GM21717 (cell line): ENCODE data around the gene EPB42.

Source experiments
- ATAC-seq: cut with Tn5 transposase; IDR thresholded peaks from one replicate; pipeline ENCODE4 v1.9.1; 2021; ENCODE audit warnings: mild to moderate bottlenecking, moderate library complexity; ENCODE audit not compliant: unreplicated experiment

The EPB42 gene

DNA sequence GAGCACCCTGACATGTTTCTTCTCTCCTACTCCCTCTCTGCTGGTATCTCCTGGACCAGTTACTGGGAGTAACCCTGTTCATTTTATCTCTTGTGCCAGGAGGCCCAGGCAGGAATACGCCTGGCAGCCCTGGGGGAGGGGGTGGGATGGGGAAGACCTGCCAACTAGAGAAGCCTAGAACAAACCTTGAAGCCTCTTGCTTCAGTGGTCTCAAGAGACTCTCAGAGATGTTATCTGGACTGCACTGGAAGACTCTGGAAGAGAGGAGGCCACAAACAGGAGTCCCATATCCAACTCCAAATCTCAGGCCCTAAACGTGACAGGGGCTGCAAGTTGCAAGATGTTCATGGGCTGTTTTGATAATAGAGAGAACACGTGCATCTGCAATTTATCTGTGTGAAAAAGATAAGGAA lies at the start of gene EPB42:
Gene EPB42 (minus strand): TSS at position 28 of the 413 bp plus-strand sequence. CDS start 193 bp downstream, outside the sequence.
- no peak for ATAC-seq

DNA sequence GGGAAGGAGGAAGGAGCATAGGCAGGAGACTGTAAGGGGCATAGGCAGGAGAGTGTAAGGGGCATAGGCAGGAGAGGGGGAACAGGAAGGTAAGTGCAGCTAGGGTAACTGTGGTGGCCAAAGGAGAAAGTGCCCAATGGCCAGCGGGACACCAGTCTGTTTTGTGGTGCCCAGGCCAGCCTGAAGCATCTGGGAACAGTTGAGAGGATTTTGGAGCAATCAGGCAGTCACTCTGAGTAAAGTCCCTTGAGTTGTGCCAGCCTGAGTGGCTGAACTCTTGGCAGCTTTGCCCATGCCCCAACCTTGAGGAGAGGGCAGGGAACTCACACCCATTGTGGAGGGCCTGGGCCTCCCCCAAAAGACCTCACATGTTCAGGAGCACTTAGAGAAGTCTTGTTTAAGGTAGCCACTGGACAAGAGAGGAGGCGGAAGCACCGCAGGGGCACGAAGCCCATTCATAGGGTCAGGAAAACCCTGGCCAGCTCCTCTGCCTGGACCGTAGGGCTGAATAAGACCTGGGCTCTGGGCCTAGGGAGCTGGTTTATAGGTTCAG lies 49.4 kb upstream of the EPB42 start:
- no peak for ATAC-seq

DNA sequence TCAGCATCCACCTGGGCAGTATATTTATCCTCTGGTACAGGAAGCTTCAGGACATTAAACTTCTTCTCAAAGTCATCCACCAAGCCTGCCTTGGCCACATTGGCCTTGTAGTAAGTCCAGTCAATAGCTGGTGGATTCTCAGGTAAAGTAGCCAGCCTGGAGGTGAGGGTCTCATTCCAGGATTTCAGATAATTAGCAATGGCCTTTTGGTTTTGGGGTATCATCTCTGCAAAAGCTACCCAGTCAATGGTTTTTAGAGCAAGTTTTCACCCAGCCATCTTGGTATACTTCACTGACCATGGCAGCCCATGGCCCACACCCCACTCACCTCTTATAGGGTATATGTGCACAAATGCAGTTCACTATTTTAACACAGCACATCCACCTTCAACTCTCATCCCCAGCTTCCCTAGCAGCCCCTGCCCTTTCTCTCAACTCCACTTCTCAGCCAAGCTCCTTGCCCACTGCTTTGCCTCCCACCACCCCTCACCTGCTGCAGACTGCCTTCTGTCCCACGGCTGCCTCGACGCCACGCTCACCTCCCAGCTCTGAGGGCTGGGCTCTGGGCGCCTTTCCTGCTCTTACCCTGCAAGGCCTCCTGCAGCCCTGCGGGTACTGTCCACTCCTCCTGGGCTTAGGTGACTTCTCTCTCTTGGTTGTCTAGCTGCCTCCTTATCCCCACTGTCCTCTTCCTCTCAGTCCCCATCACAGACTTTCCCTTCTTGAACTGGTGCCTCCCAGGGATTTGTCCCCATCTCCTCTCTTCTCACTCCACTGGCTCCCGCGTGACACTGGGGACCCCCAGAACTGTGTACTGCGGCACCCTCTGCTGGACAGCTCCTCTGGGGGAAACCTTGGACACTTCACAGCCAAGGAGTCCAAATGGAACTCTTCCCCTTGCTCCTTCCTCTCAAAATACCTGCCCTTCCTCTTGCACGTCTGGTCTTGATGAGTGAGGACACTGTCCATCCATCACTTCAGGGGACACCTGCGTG lies 47.6 kb upstream of the EPB42 start:
- ATAC-seq: no peak

DNA sequence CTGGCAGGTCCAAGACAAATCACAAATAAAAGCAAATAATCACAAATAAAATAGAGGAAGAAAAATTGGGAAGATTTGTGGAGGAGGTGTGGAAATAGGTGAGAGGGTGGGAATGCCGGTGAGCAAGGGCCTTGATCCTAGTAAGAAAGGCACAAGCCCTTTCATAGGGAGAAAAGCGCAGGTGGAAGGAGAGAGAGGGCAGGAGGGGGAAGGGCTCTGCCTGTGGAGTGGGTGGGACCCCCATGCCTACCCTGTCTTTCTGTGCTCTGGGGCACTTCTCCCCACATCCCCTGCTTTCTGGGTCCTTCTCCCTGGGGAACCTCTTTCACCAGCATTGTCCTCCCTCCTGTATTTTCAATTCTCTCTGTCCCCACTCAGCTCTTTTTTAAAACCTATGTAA lies 46.6 kb upstream of the EPB42 start:
- no peak for ATAC-seq

DNA sequence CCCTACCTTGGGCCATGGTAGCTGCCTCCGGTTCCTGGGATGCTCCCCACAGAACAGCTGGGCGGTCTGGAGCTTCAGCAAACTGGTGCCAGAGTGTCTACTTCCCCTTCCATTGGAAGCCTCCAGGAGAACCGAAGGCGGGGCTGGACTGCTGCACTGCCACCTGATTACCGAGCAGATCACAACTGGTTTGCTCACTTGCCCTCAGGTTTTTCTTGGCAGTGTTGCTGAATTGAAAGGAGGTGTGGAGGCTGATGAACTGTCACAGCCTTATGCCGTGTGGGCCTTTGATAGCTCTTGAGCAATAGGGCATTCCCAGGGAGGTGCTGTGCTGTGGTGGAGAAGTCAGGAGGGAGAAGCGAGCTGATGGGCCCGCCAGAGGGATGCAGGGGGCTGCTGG lies 46.0 kb upstream of the EPB42 start, which contains the start of gene TGM5:
Gene TGM5 (minus strand): TSS at position 95 of the 400 bp plus-strand sequence. CDS start 79 bp downstream, at position 16.
- ATAC-seq: no peak

DNA sequence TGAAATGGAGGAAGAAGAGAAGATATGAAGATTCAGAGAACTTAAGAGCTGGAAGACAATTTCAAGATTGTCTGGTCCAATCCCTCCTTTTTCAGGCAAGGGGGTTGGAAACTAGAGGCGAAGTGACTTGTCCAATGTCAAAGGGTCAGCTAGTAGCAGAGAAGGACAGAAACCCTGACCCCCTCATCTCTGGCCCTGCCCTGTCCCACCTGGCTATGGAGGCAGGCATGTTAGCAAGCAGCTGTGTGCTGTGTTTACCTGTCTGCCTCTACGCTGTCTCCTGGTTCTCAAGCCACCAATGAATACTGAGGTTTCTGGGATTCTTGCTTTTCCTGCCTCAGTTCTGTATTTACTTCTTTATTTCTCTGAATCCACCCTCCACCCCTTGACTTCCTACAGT lies 45.6 kb upstream of the EPB42 start:
- ATAC-seq: no peak

DNA sequence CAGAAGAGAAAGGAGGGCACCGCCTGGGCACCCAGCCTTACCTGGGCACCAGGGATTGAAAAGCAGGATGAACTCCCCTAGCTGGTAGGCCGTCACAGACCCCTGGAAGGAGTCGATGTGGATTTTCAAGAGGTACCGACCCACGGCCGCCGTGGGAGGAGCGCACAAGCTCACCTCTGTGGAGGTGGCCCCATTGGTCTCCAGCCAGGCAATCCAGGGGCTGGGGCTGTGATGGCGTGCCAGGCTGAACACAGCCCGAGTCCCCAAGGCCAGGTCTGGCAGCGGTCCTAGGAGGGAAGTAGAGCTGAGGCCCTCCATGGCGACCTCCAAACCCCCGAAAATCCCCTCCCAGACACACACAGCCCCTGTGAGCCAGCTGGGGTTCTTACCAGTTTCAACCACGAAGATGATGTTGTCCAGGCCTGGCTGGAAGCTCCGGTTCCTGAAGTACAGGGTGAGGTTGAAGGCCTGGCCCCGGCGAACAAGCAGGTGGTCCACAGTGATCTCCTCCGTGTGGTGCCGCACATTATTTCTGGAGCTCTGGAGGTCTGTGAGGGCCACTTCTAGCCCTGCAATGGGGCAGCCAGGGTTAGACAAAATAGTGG lies 39.3 kb upstream of the EPB42 start:
- no peak for ATAC-seq

DNA sequence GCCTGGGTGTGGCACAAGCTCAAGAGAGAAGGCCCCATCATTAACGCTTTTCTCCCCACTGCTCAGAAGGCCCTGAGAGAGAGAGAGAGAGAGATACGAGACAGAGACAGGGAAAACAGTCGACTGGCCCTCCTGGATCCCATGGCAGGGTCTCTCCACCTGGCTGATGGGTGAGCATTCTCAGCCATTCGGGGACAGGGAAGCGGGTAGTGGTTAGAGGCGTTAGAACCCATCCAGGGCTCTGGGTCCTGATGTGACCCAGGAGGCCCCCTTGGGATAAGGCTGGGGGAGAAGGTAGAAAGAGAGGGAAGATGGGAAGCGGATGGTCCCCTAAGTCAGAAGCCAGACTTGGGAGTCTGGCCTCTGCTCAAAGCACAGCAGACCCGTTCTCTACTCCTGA lies 38.0 kb upstream of the EPB42 start:
- ATAC-seq: no peak

DNA sequence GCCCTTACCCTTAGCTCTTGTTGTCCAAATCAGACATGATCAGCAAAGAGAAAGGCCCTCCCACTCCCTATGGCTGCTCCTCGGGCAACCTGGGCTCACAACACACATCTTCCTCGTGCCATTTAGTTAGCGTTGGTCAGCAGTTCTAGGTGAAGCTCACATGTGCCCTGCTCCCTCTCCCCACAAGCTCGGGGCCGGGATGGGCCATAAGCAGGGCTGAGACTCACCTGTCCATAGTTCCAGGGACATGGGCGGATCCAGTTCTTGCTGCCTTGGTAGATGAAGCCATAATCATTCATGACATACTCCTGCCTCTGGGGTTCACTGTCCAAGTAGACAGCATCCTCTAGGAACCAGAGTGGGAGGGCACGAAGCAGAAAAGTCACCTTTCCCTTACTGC lies 35.5 kb upstream of the EPB42 start:
- ATAC-seq: no peak

DNA sequence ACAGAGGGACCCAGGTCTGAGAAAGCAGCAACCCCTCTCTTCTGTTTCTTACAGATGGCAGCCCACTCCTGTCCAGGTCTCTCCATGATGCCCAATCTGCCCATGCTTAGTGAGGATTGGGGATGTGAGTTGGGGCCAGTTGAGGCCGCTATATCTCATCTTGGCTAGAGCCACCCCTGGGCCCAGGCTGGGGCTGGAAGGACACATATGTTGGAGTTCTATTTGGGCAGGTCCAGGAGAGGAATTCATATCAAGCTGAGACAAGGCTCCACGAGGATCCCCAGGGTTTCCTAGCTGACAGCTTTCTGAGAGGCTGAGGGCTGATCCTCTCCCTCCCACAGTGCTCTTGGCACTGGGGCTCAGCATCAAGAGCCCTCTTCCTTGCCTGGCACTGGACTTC lies 34.6 kb upstream of the EPB42 start:
- ATAC-seq: no peak

DNA sequence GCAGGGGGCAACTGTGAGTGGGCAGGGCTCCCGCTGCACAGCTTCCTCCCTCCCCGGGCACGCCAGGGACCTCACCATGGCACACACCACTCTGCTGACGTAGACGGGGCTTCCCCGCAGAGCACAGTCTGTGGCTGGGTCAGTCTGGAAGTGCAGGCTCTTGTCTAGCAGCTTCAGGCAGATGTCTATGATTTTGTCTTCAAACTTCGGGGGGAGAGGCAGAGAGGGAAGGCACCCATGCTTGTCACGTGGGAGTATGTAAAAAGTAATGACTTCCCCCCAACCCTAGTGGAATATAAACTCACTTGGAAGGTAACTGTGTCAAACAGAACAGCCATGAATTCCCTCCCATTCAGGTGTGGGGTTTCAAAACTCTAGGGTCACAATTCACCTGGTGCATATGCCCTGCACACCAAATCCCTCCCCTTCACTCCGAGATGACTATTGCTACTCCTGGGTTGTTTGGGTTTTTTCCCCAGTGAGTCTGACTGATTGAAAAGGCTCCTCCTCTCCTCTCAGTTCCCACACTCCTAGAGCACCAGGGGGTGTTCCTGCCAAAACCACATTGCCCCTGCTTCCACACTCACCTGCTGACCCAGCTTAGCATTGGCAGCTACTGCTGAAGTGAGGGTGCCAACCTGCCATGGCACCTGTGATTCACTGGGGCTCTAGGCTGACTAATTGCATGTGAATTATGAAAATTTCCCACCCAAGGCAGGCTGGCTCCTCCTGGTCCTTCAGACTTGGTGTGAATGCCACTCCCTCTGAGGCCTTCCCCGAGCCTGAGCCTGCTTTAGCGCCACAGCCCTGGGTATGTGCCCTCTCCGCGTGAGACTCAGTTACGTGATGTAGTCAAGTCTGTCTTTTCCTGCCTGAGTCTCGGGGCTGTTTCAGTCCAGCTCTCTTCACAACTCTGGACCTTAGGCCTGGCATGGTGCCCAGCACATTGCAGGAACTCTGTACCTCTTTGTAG lies 32.9 kb upstream of the EPB42 start:
- peak; percentile 52 for ATAC-seq

DNA sequence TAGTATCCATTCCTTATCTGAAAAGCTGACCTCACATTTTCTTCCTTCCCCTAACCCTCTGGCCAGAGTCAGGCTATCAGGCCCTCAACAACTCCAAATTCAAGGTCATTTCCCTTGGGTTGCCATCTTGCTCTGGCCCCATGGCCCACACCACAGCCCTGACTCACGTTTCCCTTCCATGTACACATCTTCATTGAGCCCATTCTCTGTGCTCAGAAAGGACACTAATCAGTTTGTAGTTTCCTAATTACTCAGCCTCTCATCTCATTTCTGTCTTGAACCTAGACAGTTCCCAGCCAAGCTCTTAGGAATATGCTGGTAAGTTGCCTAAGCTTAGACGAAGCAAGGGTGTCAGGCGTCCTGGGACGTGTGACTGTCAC lies 31.0 kb upstream of the EPB42 start:
- no peak for ATAC-seq

DNA sequence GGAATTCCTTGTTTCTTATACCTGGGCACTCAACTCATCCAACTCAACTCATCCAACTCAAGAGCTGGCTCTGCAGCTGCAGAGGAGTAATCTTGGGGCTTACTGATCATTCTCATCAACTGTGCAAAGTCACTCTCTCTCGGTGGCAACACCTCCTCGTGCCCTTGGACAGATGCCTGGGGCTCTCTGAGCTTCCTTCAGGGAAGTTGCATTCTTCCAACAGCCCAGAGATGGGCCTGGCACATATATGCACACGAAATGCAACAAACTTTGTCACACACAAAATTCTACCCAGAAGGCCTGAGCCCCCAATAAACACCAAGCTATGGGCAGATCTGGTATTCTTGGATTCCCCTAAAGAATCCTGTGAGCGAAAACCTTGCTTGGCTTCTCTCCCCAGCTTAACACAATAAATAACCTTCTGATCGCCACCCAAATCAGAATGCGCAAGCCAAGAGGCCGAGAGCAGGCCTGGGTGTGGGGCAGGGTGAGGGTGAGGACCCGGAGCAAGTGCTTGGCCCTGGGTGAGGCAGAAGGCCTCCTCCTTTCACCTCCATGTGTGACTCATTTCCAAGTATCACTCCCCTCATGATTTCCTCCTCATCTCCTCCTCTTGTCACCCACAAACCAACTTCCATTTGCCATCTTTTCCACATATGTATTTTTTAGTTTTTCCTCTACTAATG lies 30.5 kb upstream of the EPB42 start:
- ATAC-seq: no peak

DNA sequence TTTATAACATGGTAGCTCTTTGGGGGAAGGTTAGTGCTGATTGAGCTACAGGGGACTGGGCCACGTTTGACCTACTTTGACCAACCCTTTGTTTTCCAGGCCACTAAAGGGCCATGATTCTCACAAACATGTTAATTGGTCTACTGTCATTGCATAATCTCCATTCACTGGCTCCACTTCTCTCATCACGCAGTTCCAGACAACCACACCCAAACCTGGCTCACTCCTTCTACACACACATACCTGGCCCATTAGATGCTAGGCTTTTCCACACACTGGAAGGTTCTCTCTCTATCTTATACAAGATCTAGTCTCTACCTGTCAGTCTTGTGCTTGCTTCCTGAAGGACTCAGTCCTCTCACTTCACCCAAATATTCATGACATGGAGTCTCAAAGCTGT lies 30.0 kb upstream of the EPB42 start:
- ATAC-seq: no peak

DNA sequence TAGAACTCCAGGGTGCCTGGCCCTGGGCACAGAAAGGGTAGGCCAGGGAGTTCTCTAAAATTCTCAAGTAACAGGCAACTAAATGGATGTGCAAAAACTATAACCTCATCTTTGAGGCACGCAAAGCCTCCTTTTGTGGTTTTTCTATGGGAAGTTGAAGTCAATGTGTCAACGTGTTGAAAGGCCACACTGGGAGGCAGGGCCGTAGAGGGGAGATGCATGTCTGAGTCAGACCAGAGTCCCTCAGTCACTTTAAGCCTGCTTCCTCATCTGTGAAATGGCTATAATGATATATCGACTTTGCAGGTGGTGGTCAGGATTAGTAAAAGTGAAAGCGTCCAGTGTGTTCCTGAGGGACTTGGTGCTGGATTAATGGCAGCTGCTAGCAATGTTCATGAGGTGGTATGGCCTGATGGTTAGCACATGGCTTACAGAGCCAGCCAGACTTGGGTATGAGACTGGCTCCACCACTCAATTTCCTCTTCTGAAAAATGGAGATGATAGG lies 28.9 kb upstream of the EPB42 start:
- ATAC-seq: peak; percentile 50

DNA sequence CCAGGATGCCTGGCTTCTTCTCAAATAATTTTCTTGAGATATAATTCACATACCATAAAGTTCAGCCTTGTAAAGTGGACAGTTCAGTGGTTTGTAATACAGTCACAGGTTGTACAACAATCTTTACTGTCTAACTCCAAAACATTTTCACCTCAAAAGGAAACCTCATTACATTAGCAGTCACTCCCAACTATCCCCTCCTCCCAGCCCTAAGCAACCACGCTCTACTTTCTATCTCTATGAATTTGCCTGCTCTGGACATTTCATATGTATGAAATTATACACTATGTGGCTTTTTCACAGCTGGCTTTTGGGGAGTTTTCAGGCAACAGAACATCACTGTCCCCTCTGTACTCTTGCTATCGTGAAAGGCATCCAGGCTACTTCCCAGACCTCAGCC lies 28.4 kb upstream of the EPB42 start:
- peak; percentile 1 for ATAC-seq

DNA sequence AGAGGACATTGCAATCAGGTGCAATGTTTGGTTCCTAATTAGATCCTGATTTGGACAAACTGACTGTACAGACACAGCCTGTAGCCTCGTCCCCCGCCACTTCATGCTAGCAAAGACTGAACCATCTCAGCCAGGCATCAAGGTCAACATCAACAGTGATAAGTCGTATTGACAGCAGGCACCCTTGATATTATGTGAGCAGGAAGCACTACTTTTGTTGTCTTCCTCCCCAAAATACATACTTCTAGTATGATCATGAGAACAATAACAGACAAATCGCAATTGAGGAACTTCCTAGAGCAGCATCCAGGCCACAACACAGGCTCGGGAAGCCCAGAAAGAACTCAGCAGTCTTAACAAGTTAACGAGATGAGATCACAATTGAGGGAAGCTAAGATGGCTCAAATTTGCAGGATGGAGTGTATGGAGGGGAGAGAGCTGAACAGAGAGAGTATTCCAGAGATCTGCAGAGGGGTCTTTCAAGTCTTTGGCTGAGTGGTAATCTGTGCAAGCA lies 25.5 kb upstream of the EPB42 start:
- ATAC-seq: no peak

DNA sequence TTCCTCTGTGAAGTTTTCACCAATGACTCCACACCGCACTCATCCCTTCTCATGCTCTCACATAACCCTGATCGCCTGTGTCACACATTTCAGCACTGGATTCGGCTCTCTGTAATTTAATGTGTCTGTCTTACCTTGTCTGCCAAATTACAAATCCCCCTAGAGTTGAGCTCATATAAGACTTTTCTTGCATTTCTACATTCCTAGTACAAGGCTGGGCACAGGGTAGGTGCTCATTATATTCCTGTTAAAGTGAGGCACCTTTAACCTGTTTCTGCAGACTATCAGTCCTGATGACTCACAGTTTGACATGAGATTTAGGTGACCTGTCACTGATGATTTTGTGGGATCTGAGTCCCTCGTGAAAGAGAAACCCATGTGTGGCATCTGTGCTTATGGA lies 23.3 kb upstream of the EPB42 start:
- ATAC-seq: no peak

DNA sequence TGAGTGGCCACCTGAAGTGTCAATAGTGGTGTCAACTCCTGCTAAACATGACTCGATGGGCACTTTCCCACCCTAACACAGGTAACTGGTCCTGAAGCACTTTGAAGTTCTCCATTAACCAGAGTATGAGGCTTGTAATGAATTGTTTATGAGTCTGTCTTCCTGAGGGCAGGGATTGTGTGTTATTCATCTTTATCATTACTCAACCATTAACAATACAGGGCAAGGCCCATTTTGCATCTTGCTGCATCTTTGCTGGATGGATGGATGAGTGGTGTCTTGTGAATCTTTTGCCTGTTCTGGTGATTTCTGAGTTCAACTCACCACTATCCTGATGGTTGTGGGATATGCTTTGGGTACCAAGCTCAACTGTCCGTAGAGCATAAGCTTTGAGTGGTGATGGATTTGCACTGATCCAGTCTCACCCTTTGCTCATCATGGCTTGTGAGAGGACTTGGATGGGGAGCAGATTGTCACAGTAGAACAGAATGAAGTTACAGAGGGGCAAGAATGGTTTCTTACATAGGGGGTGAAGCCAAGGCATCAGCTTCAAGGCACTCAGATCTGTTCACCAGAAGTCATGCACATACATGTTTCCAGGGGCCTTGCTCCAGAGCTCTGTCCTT lies 22.3 kb upstream of the EPB42 start:
- no peak for ATAC-seq
